AG10803 (cell line): ENCODE data around the gene ACBD7.

Experiments used
- DNase-seq: peaks from one replicate; pipeline ENCODE4 v3.0.0; 2010; ENCODE audit warnings: low read depth
- H3K4me3 ChIP-seq: 2 replicates; pipeline ENCODE4 v1.5.1; 2011; ENCODE audit warnings: mild to moderate bottlenecking, low read length, control low read depth
- TF ChIP-seq, protein P1 (sequence below): conservative IDR thresholded peaks from 2 replicates; pipeline ENCODE4 v1.5.1; 2011; ENCODE audit warnings: mild to moderate bottlenecking, low read length, control low read depth, inconsistent platforms

Gene ACBD7

DNA sequence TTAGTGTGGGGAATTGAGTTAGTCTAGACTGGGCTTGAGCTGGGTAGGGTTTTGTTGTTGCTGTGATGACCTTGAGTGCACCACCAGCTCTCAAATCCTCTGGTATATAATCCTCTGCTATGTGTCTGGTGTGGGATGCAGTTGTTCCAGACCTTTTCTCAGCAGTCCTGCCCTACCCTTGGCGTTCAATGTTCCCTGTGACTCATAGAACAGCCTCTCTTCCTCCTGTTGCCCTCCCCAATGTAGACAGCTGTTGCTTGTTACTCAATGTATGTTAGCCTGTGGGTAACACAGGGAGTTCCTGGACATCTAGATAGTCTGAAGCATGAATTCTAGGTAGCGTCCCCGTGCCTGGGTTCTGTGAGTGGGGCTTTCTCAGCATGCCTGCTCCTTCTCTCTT is 19.8 kb downstream of the ACBD7 start:
- DNase-seq, result peak; percentile 46
- no peak overlapping the region for H3K4me3 ChIP-seq
- TF ChIP-seq, protein P1, sequence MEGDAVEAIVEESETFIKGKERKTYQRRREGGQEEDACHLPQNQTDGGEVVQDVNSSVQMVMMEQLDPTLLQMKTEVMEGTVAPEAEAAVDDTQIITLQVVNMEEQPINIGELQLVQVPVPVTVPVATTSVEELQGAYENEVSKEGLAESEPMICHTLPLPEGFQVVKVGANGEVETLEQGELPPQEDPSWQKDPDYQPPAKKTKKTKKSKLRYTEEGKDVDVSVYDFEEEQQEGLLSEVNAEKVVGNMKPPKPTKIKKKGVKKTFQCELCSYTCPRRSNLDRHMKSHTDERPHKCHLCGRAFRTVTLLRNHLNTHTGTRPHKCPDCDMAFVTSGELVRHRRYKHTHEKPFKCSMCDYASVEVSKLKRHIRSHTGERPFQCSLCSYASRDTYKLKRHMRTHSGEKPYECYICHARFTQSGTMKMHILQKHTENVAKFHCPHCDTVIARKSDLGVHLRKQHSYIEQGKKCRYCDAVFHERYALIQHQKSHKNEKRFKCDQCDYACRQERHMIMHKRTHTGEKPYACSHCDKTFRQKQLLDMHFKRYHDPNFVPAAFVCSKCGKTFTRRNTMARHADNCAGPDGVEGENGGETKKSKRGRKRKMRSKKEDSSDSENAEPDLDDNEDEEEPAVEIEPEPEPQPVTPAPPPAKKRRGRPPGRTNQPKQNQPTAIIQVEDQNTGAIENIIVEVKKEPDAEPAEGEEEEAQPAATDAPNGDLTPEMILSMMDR, result no peak

DNA sequence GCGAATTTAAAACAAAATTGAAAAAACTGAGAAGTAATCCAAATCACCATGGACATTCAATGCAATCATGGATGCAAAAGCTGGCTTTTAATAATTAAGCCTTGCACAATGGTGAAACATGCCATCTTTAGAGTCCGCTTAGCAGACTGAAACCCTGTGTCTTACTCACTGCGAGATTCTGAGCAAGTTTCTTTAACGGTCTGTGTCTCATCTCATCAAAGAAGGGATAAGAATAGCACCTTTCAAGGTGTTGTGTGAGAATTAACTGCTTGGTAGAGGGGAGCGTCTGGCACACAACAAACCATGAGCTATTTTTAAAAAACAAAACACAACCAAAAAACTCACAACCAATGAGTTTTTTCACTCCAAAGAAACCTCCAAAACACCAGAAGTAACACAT is 21.4 kb downstream of the ACBD7 start:
- TF ChIP-seq, protein P1, result no peak
- no peak for DNase-seq
- no peak overlapping the region for H3K4me3 ChIP-seq

DNA sequence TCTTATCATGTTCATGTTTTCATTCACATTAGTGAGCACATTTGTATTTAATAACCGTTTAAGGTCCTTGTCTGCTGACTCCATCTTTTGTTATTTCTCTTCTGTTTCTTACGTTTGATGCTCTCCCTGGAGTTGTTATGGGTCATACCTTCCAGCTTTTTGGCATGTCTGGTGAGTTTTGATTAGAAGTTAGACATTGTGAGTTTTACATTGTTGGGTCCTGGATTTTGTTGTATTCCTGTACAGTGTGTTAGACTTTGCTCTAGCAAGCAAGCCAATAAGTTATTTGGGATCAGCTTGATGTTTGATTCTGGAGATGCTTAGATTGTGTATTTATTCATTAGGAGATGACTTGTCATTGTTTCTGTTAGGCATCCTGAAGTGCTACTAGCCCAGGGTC is 27.9 kb downstream of the ACBD7 start:
- TF ChIP-seq, protein P1, result no peak
- no peak for DNase-seq
- no peak overlapping the region for H3K4me3 ChIP-seq

DNA sequence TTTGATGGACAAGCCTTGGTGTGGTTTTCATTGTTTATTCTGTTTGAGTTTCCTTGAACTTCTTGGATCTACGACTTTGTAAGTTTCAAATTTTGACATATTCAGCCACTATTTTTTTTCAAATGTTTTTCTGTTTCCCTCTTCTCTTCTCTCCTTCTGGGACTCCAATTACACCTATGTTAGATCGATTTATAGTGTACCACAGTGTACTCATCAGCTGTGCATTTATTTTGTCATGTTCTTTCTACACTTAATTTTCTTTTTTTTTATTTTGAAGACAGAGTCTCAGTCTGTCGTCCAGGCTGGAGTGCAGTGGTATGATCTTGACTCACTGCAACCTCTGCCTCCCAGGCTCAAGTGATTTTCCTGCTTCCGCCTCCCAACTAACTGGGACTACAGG is 28.7 kb downstream of the ACBD7 start:
- H3K4me3 ChIP-seq, result no peak overlapping the region
- TF ChIP-seq, protein P1, result no peak
- DNase-seq, result no peak

DNA sequence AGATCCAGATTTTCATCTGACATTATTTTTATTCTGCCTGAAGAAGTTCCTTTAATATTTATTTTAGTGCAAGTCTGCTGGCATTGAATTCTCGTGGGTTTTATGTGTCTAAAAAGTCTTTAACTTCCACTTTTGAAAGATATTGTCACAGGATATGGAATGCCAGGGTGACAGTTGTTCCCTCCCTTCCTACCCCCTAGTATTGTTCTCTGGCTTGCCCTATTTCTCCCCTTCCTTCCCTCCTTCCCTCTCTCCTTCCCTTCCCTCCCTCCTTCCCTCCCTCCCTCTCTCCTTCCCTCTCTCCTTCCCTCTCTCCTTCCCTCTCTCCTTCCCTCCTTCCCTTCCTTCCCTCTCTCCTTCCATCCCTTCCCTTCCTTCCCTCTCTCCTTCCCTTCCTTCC is 29.9 kb downstream of the ACBD7 start:
- TF ChIP-seq, protein P1, result no peak
- no peak for DNase-seq
- no peak overlapping the region for H3K4me3 ChIP-seq

DNA sequence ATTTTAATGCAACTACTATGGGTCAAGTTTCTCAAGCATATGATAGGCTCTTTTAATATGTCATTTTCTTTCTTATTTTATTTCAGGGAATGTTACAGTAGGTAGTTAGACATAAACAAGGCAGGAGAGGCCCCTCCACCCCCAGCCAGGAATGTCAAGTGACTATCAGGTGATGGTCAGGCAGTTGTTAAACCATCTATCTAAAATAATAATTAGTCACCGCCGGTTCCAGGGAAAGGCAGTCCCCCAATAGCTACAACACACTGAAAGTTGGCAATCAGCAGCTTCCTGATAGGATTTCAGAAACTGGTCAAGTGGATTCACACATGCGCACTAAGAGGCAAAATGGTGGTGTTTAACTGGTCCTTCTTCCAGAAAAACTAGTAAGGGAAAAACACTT is 35.5 kb downstream of the ACBD7 start:
- TF ChIP-seq, protein P1, result no peak
- DNase-seq, result no peak
- H3K4me3 ChIP-seq, result no peak overlapping the region

DNA sequence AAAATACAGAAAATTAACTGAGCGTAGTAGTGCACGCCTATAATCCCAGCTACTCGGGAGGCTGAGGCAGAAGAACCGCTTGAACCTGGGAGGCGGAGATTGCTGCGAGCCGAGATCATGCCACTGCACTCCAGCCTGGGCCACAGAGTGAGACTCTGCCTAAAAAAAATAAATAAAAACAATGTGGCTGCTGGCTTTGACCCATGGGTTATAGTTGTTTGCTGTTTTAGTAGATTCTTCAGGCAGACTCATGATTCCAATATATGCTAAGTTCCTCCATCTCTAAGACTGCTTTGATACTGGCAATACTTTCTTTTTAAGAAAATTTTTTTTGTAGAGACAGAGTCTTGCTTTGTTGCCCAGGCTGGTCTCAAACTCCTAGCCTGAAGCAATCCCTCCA is 36.5 kb downstream of the ACBD7 start:
- TF ChIP-seq, protein P1, result no peak
- no peak overlapping the region for H3K4me3 ChIP-seq
- DNase-seq, result no peak
